Esophagus (tissue), 2 donors: Measurements from ENCODE around the gene GKN1. TPM values are rescaled to one million over a fixed set of nuclear protein-coding genes. Genes with fewer than 3 reads are reported as not detected.
"Not testable (repeated sequence)": the region's sequence is repeated elsewhere in the genome, so short reads cannot be mapped to it uniquely, and the experiment has no call there.

Experiments used
- H3K27ac ChIP-seq, 2 donors: one replicate each; pipeline ENCODE4 v1.5.1; 2013; ENCODE audit warnings: low read depth in 2 of 2, mild to moderate bottlenecking in 2 of 2, inconsistent platforms in 1 of 2, low read length in 1 of 2, moderate library complexity in 1 of 2
- H3K27me3 ChIP-seq, 2 donors: one replicate each; pipeline ENCODE4 v1.6.1; 2013; ENCODE audit warnings: low read length in 2 of 2, control low read depth in 1 of 2, mild to moderate bottlenecking in 1 of 2; ENCODE audit not compliant: insufficient read depth in 2 of 2, control insufficient read depth in 1 of 2
- H3K36me3 ChIP-seq, 2 donors: one replicate each; pipeline ENCODE4 v1.6.1; 2013; ENCODE audit warnings: low read length in 1 of 2; ENCODE audit not compliant: control insufficient read depth in 2 of 2, insufficient read depth in 2 of 2
- H3K4me1 ChIP-seq, 2 donors: one replicate each; pipeline ENCODE4 v1.6.1; 2013; ENCODE audit warnings: low read length in 1 of 2; ENCODE audit not compliant: control insufficient read depth in 2 of 2, insufficient read depth in 2 of 2
- H3K4me3 ChIP-seq, 2 donors: one replicate each; pipeline ENCODE4 v1.5.1; 2013; ENCODE audit warnings: low read length in 2 of 2, mild to moderate bottlenecking in 2 of 2, low read depth in 1 of 2, moderate library complexity in 1 of 2
- H3K9me3 ChIP-seq, 2 donors: one replicate each; pipeline ENCODE4 v1.6.1; 2013; ENCODE audit warnings: mild to moderate bottlenecking in 2 of 2, low read depth in 1 of 2, low read length in 1 of 2, moderate library complexity in 1 of 2; ENCODE audit not compliant: control insufficient read depth in 2 of 2, insufficient read depth in 1 of 2
- WGBS, 2 donors: extraction: QIAGEN DNeasy Blood & Tissue Kit; methylation state at CpG; one replicate each; pipeline ENCODE4 v1.1.7; 2013; 5-methylcytosine and 5-hydroxymethylcytosine counted together
- polyA plus RNA-seq, 2 donors: library from polyadenylated mRNA; stranded (reverse); fragments of 200-250 nt; gene quantifications; one replicate each; pipeline ENCODE4 v1.2.3, GENCODE V29; 2013
- donor health status: healthy with polysubstance abuse.
- donor health status: Bipolar disorder and iron deficiency.

The GKN1 gene
- polyA plus RNA-seq, 2 donors: 0.25 to 6.2 TPM

- Histone ChIP-seq H3K9me3 (no peaks in the 10 kb centered on the region), H3K36me3 (no peaks in the 10 kb centered on the region), H3K27me3 (no peaks in the 10 kb centered on the region), H3K4me3 (no peak within 1 kb of the TSS), H3K4me1 (no peaks in the 10 kb centered on the region), H3K27ac (no peak within 1 kb of the TSS)
- 87 to 90% methylated on average over 4 of the region's 4 CpGs for WGBS, 2 donors
These were observed 21.4 kb upstream of the GKN1 start, which contains the start of gene GKN2 for GRCh38 chr2:68952887-68953521. Gene GKN2, minus strand, starts transcription at chr2:68952893. Its CDS starts 32 bp downstream, at chr2:68952861.

GRCh38 chr2:68955432-68955831 is 19.0 kb upstream of the GKN1 start:
- not testable (repeated sequence) for H3K4me3 ChIP-seq, H3K36me3 ChIP-seq, H3K4me1 ChIP-seq, H3K27ac ChIP-seq, H3K27me3 ChIP-seq, H3K9me3 ChIP-seq
- WGBS, 2 donors: 97 to 99% methylated on average over 5 of the region's 5 CpGs

GRCh38 chr2:68959001-68959400 is 15.4 kb upstream of the GKN1 start:
- Histone ChIP-seq H3K27me3 (no peaks in the 10 kb centered on the region), H3K4me3 (no peak overlapping the region), H3K27ac (no peak overlapping the region), H3K36me3 (no peaks in the 10 kb centered on the region), H3K4me1 (no peaks in the 10 kb centered on the region), H3K9me3 (no peaks in the 10 kb centered on the region)
- 85 to 94% methylated on average over 1 of the region's 1 CpG for WGBS, 2 donors

- Histone ChIP-seq H3K9me3 (no peaks in the 10 kb centered on the region), H3K4me1 (no peaks in the 10 kb centered on the region), H3K36me3 (no peaks in the 10 kb centered on the region), H3K4me3 (no peak overlapping the region), H3K27me3 (no peaks in the 10 kb centered on the region), H3K27ac (no peak overlapping the region)
- 89 to 95% methylated on average over 4 of the region's 4 CpGs for WGBS, 2 donors
These were observed 13.1 kb upstream of the GKN1 start for GRCh38 chr2:68961380-68961779.

- H3K4me1 ChIP-seq: no peaks in the 10 kb centered on the region
- H3K4me3 ChIP-seq: no peak overlapping the region
- H3K27ac ChIP-seq: no peak overlapping the region
- no peaks in the 10 kb centered on the region for H3K27me3 ChIP-seq
- no peaks in the 10 kb centered on the region for H3K36me3 ChIP-seq
- H3K9me3 ChIP-seq: no peaks in the 10 kb centered on the region
These were observed 10.2 kb upstream of the GKN1 start for GRCh38 chr2:68964282-68964681.

- H3K27me3 ChIP-seq: no peaks in the 10 kb centered on the region
- WGBS, 2 donors: 47 to 54% methylated on average over 1 of the region's 1 CpG
- H3K36me3 ChIP-seq: no peaks in the 10 kb centered on the region
- H3K27ac ChIP-seq: no peak overlapping the region
- H3K4me3 ChIP-seq: no peak overlapping the region
- no peaks in the 10 kb centered on the region for H3K9me3 ChIP-seq
- no peaks in the 10 kb centered on the region for H3K4me1 ChIP-seq
These were observed 6.2 kb upstream of the GKN1 start for GRCh38 chr2:68968221-68968620.

- no peaks in the 10 kb centered on the region for H3K9me3 ChIP-seq
These were observed 4.5 kb upstream of the GKN1 start for GRCh38 chr2:68969736-68970490.

GRCh38 chr2:68970566-68971265 is 3.7 kb upstream of the GKN1 start:
- Histone ChIP-seq H3K36me3 (no peaks in the 10 kb centered on the region), H3K9me3 (no peaks in the 10 kb centered on the region), H3K27ac (no peak overlapping the region), H3K27me3 (no peaks in the 10 kb centered on the region), H3K4me3 (no peak overlapping the region), H3K4me1 (no peaks in the 10 kb centered on the region)
- WGBS, 2 donors: 83% methylated on average over 8 of the region's 8 CpGs

More at GRCh38 chr2:68969736-68970490, 4.5 kb upstream of the GKN1 start:
- 85 to 89% methylated on average over 8 of the region's 8 CpGs for WGBS, 2 donors
- Histone ChIP-seq H3K4me1 (no peaks in the 10 kb centered on the region), H3K27ac (no peak overlapping the region), H3K36me3 (no peaks in the 10 kb centered on the region), H3K27me3 (no peaks in the 10 kb centered on the region), H3K4me3 (no peak overlapping the region)

GRCh38 chr2:68971591-68972231 is 2.7 kb upstream of the GKN1 start:
- H3K27ac ChIP-seq: no peak overlapping the region
- H3K4me1 ChIP-seq: no peaks in the 10 kb centered on the region
- 73 to 81% methylated on average over 5 of the region's 5 CpGs for WGBS, 2 donors
- no peaks in the 10 kb centered on the region for H3K27me3 ChIP-seq
- H3K9me3 ChIP-seq: no peaks in the 10 kb centered on the region
- H3K36me3 ChIP-seq: no peaks in the 10 kb centered on the region
- no peak overlapping the region for H3K4me3 ChIP-seq
